GM19193 (cell line): ENCODE results near the gene PDGFB.

Experiments used
- POLR2A ChIP-seq: IDR thresholded peaks from 4 replicates; pipeline ENCODE4 v1.6.1; 2011; ENCODE audit not compliant: insufficient read depth, insufficient read length; ENCODE audit errors: extremely low read depth

Gene PDGFB

DNA sequence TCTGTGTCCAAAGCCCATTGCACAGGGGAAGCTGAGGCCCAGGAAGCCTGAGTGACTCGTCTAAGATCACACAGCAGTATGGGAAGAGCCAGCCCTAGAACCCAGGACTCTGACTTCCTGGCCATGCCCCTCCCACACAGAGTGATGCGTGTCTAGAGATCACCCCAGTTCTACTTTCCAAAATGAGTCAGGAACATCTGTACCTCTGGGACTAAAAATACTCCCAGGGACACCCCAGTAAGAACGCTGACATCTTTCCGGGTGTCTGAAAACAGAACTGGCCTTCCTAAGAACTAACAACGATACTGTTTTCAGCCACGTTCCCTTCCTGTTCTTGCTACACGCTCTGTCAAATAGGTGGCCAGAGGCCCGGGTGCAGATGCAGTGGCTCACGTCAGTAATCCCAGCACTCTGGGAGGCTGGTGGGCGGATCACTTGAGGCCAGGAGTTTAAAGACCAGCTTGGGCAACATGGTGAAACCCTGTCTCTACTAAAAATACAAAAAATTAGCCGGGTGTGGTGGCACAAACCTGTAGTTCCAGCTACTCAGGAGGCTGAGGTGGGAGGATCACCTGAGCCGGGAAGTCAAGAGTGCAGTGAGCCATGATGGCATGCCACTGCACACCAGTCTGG lies 21.7 kb upstream of the PDGFB start:
- TF ChIP-seq POLR2A = no peak

DNA sequence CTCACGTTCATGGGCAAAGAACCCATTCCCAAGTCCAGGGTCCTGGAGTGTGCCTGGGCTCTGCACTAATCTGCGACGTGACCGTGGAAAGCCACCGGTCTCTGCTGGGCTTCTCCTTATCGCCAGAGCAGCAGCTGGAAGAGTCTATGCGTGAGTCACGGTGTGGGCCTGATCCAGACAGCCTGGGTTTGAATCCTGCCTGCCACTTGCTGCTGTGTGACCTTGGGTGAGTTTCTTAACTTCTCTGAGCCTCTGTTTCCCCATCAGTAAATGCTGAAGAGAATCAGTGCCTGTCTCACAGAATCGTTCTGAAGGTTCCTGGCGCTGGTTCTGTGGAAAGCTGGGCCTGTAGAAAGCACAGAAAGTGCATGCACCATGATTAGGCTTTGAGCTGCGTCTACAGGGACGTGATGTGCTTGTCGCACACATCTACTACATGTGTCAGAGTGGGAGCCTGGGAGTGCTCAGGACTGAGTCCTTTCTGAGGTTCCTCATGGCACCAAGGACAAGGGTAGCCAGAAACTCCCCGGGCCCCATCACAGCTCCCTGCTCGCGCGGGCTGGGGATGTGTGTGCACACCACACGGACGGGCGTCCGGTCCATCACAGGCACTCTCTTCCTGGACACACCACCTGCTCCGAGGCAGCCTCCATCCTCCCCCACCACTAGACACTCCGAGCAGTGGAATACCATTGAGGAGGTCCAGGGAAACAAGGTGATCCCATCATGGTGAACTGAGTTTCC lies 20.5 kb upstream of the PDGFB start:
- TF ChIP-seq POLR2A = no peak

DNA sequence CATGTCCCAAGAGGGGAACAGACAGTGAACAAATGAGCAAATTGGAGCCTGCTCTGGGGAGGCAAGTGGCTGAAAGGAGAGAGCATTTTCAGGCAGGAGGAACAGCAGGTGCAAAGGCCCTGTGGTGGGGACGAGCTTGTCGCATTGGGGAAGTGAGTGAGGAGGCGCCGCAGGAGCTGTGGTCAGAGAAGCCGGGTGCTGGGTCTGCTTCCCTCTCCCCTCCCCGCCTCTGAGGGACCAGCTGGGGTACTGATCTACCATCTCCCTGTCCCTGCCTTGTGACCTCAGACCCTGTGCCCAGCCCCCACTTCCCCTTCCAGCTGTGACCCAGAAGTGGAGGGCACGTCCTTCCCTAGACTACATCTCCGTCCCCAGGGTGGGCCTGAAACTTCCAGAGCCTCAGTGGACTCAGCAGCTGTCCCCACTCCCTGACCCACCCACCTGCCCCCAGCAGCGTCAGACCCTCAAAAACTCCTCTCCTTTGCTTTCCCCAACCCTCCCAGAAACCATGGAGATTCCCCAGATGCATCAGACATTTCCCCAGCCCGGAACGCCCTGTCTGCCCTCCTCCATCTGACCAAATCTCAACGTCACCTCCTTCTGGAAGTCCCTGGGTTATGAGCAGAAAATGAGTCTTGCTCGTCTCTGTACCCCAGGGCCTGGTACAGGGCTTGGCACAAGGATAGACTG lies 19.7 kb upstream of the PDGFB start:
- no peak for TF ChIP-seq POLR2A

GRCh38 chr22:39263626-39264348 lies 19.0 kb upstream of the PDGFB start:
- TF ChIP-seq POLR2A = no peak

DNA sequence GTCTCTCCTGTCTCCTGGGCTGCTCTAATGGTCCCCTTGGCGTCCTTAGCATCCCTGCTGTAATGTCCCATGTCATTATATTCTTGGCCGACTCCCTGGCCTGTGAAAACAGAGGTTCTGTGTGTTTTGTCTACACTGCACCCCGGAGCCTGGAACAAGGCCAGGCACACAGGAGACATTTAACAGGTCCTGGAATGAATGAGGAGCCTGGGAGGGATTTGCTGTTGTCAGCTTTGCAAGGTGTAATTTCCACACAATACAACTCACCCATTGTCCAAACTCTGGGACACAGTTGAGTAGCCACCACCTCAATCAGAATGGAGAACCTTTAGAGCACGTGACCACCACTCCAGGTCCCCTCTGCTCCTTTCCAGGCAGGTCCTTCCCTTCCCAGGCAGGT lies 14.9 kb upstream of the PDGFB start:
- TF ChIP-seq POLR2A = no peak

GRCh38 chr22:39257901-39258475 lies 13.2 kb upstream of the PDGFB start:
- TF ChIP-seq POLR2A = no peak

GRCh38 chr22:39256979-39257378 lies 12.2 kb upstream of the PDGFB start:
- TF ChIP-seq POLR2A = no peak

- TF ChIP-seq POLR2A = no peak
These were observed 11.4 kb upstream of the PDGFB start for GRCh38 chr22:39256186-39256552.

DNA sequence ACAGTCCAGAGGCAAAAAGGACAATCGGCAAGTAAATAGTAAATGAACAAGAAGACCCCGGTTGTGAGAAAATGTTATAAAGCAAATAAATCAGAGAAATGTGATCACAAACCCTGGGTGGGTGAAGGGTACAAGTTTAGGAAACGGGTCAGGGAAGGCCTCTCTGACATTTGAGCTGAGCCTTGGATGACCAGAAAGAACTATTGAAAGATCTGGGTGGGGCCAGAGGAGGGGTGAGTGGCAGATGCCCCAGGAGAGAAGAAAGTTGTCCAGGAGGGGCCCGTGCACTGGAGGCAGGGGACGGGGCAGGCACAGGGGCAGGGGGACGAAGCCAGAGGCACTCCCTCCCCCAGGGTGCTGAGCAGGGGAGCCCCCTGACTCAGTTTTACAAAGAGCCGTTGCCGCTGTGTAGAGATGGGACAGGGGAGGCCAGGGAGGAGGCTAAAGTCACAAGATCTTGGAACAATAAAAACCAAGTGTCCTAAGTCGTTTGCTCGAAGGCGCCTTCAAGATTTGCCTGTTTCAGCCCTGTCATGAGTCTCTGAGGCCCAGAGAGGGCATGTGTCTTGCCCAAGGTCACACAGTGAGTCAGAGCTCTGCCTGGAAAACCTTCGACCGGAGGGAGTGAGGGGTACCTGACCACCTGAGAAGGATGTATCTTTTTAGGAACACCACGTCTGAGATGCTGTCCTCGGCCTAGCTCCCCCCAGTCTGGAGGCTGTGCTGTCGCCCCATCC lies 10.8 kb upstream of the PDGFB start:
- no peak for TF ChIP-seq POLR2A

GRCh38 chr22:39254789-39255298 lies 10.1 kb upstream of the PDGFB start:
- peak; percentile 43 for TF ChIP-seq POLR2A

GRCh38 chr22:39254122-39254521 lies 9.3 kb upstream of the PDGFB start:
- no peak for TF ChIP-seq POLR2A

- peak; percentile 21 for TF ChIP-seq POLR2A
These were observed 8.8 kb upstream of the PDGFB start for GRCh38 chr22:39253435-39254070.
